IPS-NIHi7 (cell line): ENCODE measurements around the gene ACE.

Source experiments
- DNase-seq: peaks from one replicate; pipeline ENCODE4 v3.0.0; 2012; ENCODE audit warnings: mixed read lengths; ENCODE audit errors: extremely low spot score

Gene ACE

DNA sequence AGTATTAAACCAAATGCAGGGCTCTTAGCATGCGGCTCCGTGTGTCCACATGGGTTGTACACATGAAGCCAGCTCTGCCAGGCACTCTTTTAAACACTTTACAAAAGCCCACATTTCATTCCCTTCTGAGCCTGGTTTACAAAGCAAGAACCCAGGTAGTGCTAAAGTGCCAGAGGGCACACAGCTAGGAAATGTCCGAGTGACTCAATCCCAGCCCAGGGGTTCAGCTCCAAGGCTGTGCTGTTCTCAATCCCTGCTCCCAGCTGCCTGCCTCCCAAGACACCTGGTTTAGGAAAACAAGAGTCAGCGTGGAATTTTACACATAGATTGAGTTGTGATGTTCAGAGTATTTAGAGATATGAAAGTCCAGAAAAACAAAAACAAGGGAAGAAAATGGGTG, 60.1 kb downstream of the ACE start:
- DNase-seq: no peak

DNA sequence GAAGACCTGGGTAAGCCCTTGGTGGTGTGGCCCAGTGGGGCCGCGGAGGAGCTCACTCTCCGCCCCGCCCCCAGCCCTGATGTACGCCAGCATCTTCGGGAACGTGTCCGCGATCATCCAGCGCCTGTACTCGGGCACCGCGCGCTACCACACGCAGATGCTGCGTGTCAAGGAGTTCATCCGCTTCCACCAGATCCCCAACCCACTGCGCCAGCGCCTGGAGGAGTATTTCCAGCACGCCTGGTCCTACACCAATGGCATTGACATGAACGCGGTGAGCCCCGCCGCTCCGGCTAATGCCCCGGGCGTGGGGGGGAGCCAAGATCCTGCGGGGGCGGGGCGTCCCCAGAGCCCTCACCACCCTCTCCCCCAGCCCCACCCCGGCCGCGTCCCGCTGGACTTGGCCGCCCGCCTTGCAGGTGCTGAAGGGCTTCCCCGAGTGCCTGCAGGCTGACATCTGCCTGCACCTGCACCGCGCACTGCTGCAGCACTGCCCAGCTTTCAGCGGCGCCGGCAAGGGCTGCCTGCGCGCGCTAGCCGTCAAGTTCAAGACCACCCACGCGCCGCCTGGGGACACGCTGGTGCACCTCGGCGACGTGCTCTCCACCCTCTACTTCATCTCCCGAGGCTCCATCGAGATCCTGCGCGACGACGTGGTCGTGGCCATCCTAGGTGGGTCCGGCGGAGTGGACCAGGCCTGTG, 61.3 kb downstream of the ACE start:
- no peak for DNase-seq

DNA sequence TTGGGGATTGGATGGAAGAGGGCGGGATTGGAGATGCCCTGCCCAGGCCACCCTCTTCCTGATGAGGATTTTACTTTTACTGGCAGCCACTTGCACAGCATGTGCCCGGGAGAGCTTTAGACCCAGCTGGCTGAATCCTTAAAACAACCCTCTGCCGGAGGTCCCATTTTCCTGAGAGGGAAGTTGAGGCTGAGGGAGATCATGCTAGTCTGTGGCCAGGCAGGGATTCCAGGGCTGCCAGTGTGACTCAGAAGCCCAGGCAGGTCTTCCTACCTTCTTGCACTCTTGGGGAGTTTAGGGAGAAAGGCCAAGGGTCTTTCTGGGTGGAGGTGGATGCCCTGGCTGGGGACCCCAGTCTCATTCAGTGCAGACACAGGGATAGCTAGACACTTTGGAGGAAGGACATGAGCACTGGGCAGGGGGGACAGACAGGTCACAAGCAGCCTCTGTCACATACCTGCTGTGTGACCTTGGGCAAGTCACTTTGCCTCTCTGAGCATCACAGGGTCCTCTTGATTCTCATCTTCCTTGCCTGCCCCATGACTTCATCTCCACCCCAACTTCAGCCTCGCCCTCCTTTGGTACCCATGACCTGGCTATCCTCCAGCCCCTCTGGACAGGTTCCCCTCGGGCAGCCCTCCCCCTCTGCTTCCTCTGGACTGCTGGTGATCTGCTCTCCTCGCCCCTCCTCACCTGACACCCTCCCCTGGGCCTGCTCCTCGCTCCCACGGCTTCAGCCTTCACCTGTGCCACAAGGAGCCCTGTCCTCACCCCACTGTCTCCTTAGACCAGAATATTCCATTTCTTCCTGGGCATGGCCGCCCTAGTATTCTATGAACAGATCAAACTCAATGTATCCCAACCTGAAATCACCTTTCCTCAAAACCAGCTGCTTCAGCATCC, 62.1 kb downstream of the ACE start:
- DNase-seq: no peak

DNA sequence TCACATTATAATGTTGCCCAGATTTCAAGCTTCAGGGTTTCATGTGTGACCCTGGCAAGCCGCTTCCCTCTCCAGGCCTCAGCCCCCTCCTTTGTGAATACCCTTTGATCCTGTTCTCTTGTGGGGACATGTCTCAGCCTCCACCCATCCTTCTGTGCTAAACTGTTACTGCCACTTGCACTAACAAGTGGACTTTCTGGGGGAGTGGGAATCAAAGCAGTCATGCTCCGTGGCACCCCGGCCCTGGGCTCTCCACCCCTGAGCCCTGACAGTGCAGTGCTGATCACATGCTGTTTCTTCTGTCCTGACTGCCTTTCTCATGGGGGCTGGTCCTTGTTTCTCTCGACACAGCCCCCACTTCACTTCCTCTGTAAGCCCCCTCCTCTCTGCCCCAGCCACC, 63.7 kb downstream of the ACE start:
- no peak for DNase-seq

DNA sequence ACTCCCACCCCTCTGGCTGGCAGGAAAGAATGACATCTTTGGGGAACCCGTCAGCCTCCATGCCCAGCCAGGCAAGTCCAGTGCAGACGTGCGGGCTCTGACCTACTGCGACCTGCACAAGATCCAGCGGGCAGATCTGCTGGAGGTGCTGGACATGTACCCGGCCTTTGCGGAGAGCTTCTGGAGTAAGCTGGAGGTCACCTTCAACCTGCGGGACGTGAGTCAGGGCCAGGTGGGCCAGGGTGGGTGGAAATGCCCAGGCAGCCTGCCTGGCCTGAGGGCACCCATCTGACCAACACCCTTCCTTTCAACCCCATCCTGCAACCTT, 65.3 kb downstream of the ACE start:
- DNase-seq: no peak

- DNase-seq: peak; percentile 9
Observed at GRCh38 chr17:63542942-63543821, 66.3 kb downstream of the ACE start.

DNA sequence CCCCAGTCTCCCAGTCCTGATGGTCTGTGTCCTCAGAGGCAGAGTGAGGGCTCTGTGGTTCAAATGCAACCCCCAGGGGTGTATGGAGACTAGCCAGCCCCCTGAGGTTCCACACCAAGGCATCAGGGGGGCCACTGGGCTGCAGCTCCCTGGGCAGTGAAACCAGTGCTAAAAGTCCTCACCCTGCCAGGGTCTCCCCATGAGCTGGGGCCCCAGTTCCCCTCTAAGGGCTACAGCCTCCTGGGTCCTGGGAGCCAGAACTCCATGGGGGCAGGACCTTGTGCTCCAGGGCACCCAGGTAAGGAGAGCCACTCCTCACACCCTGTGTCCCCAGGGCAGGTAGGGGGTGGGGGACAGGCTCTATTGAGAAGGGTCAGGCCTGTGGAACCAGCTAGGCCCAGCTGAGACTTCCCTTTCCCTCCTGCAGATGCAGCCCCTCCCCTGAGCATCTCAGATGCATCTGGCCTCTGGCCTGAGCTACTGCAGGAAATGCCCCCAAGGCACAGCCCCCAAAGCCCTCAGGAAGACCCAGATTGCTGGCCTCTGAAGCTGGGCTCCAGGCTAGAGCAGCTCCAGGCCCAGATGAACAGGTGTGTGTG, 67.1 kb downstream of the ACE start:
- peak; percentile 9 for DNase-seq

- DNase-seq: peak; percentile 6
Observed at GRCh38 chr17:63544467-63545301, 67.8 kb downstream of the ACE start.

GRCh38 chr17:63546308-63547082, 69.6 kb downstream of the ACE start:
- no peak for DNase-seq

DNA sequence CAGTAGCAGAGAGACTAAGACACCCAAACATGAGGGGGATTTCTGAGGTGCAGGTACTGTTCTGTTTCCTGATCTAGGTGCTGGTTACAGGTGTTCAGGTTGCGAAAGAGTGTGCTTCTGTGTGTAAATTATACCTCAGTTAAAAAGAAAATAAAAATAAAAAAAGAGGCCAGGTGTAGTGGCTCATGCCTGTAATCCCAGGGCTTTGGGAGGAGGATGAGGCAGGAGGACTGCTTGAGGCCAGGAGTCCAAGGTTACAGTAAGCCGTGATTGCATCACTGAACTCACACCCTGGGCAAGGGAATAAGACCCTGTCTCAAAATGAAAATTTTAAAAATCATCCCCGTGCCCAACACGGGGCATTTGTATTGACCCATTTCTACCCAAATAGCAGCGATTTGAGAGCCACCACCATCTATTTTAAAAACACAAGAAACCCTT, 70.2 kb downstream of the ACE start:
- DNase-seq: no peak
